Heart right ventricle (tissue), 16 donors: ENCODE measurements around the gene HEPHL1. TPM values are rescaled to one million over a fixed set of nuclear protein-coding genes. Genes with fewer than 3 reads are reported as not detected.

Experiments
- ATAC-seq, 8 donors: fragments of 200-7000 bp; cut with Tn5 transposase; one replicate each; pipeline ENCODE4 v1.9.1; 2020; ENCODE audit warnings: mild to moderate bottlenecking in 8 of 8, moderate library complexity in 8 of 8, moderate number of reproducible peaks in 1 of 8
- DNase-seq, 2 donors: peaks; one replicate each; pipeline ENCODE4 v3.0.0-alpha.2; 2020
- H3K27ac ChIP-seq, 10 donors: fragments of 200-600 bp; sonication (generic) in 2 of 10; one replicate each; pipeline versions ENCODE4 v1.5.0 to v1.8.0; 2020 to 2022; ENCODE audit warnings: mild to moderate bottlenecking in 3 of 10
- H3K27me3 ChIP-seq, 7 donors: fragments of 200-600 bp; one replicate each; pipeline ENCODE4 v1.8.0; 2021 to 2022; ENCODE audit warnings: mild to moderate bottlenecking in 2 of 7
- H3K36me3 ChIP-seq, 9 donors: fragments of 200-600 bp; sonication (generic) in 1 of 9; one replicate each; pipeline versions ENCODE4 v1.5.0 to v1.8.0; 2020 to 2022; ENCODE audit warnings: mild to moderate bottlenecking in 2 of 9
- H3K4me1 ChIP-seq, 9 donors: fragments of 200-600 bp; sonication (generic) in 1 of 9; one replicate each; pipeline versions ENCODE4 v1.5.0 to v1.8.0; 2020 to 2022; ENCODE audit warnings: mild to moderate bottlenecking in 4 of 9
- H3K4me3 ChIP-seq, 10 donors: fragments of 200-600 bp; sonication (generic) in 2 of 10; one replicate each; pipeline versions ENCODE4 v1.5.0 to v1.8.0; 2020 to 2022; ENCODE audit warnings: mild to moderate bottlenecking in 7 of 10, moderate library complexity in 2 of 10
- H3K9me3 ChIP-seq, 11 donors: fragments of 200-600 bp in 10 of 11; sonication (generic) in 2 of 11; one replicate each; pipeline versions ENCODE4 v1.5.0 to v1.8.0; 2013 to 2022; ENCODE audit warnings: mild to moderate bottlenecking in 2 of 11, control low read depth in 1 of 11, moderate library complexity in 1 of 11
- CTCF ChIP-seq, 9 donors: fragments of 200-600 bp; sonication (generic) in 2 of 9; IDR thresholded peaks; one replicate each; pipeline versions ENCODE4 v1.5.0 to v1.8.0; 2021 to 2022; ENCODE audit warnings: antibody characterized with exemption in 9 of 9, mild to moderate bottlenecking in 5 of 9, moderate library complexity in 1 of 9
- WGBS, 2 donors: extraction: QIAGEN DNeasy Blood & Tissue Kit; methylation state at CpG; one replicate each; pipeline ENCODE4 v1.1.7; 2013; ENCODE audit warnings: inconsistent platforms in 1 of 2; 5-methylcytosine and 5-hydroxymethylcytosine counted together
- intact Hi-C, 10 donors: fragments of 100-400 bp; cut with DNase I; formaldehyde crosslinking; loops; one replicate each; pipeline versions ENCODE4 v1.11.1 to v1.14.2; 2022
- polyA plus RNA-seq, 2 donors: library from polyadenylated mRNA; stranded (reverse); fragments of 200-250 nt; gene quantifications; one replicate each; pipeline ENCODE4 v1.2.3, GENCODE V29; 2013
- total RNA-seq, 10 donors: library from RNA; stranded (reverse); fragmentation: NEBNext Ultra II Directional in 3 of 10; extraction: Animal tissue kit (Norgen Biotek cat#: 25700) in 3 of 10; gene quantifications; one replicate each; pipeline versions ENCODE4 v1.2.1 to v1.2.4, GENCODE V29; 2021 to 2023
- donor health status: Arrhythmogenic right ventricular cardiomyopathy.
- donor health status: ischemic (EF 13 %, LVEDD 7.1; RV severe dilation, severe dysfunction).
- donor health status: healthy with polysubstance abuse.
- donor health status: DM: no; HTN: yes; CAD: no.
- donor health status: DM: no; HTN: no; CAD: no.
- donor health status: ischemic (EF 25% LVEDD 6.9; RV normal size, moderate dysfunction).
- donor health status: ischemic (EF 25% LVEDD 5.7; RV mildly dilated, moderate dysfunction).
- donor health status: healthy.
- donor health status: DM: yes; HTN: yes; CAD: no.
- donor health status: Ischemic cardiomyopathy.
- donor health status: ischemic (EF 35%, LVEDD 5.7; RV mildly dilated, moderate dysfunction).
- donor health status: nonischemic (EF 11% LVEDD 7.7; RV severe dilation, severe dysfunction).
- donor health status: DM: yes; HTN: yes; CAD: no.
- donor health status: PGD.
- donor health status: ischemic (EF 29% LVEDD 5.4; RV normal size, mild dysfunction).
- donor health status: nonischemic (EF 23%, LVEDD 6.1; RV moderate dilation, normal function).

HEPHL1 gene
- total and polyA plus RNA-seq, 12 donors: not detected

GRCh38 chr11:94103471-94103870 lies 82.3 kb downstream of the HEPHL1 start:
- no peaks in the 10 kb centered on the region for H3K4me1 ChIP-seq
- no peaks in the 10 kb centered on the region for H3K27me3 ChIP-seq
- no peaks in the 10 kb centered on the region for H3K36me3 ChIP-seq
- no peak overlapping the region for H3K4me3 ChIP-seq
- peaks cover 0 to 8% (median 0%) of the 10 kb centered on the region in 11 donors for H3K9me3 ChIP-seq
- no peak for ATAC-seq
- 72 to 73% methylated on average over 1 of the region's 1 CpG for WGBS, 2 donors
- H3K27ac ChIP-seq: no peak overlapping the region
- no peak for DNase-seq
- intact Hi-C loops: no loop called here
- no peak for TF ChIP-seq CTCF (IDR thresholded peaks at IDR 0.05)

- Histone ChIP-seq H3K27me3 (no peaks in the 10 kb centered on the region), H3K4me1 (no peaks in the 10 kb centered on the region), H3K27ac (no peak overlapping the region), H3K36me3 (no peaks in the 10 kb centered on the region), H3K9me3 (peaks cover 0 to 14% (median 0%) of the 10 kb centered on the region in 11 donors), H3K4me3 (no peak overlapping the region)
- intact Hi-C loops: no loop called here
- ATAC-seq: no peak
- no peak for DNase-seq
- TF ChIP-seq CTCF (IDR thresholded peaks at IDR 0.05): no peak
Observed at GRCh38 chr11:94104734-94105133, 83.6 kb downstream of the HEPHL1 start.

DNA sequence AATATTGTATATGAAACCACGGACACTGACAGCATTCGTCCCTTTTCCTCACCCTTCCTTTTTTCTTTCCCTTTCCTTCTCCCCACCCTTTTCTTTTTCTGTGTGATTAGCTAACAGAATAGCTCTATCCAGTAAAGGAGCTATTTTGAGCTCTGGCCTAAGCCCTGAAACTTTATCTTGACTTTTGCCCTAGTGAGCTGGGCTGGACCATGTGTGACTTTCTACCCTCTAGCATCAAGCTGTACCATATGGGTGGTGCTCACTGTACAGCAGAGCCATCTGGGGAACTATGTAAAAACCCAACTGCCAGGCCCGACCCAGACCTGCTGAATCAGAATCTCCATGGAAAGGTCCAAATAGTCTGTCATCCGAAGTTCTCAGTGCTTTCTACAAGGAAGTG lies 85.6 kb downstream of the HEPHL1 start:
- Histone ChIP-seq H3K4me1 (peaks cover 0 to 7% (median 0%) of the 10 kb centered on the region in 9 donors), H3K4me3 (no peak overlapping the region), H3K27me3 (no peaks in the 10 kb centered on the region), H3K9me3 (peaks cover 0 to 14% (median 0%) of the 10 kb centered on the region in 11 donors), H3K36me3 (no peaks in the 10 kb centered on the region), H3K27ac (peak overlapping the region in 9 of 10 donors; percentile 46 to 67 (median 60))
- DNase-seq: peak in 1 of 2 donors; percentile 36
- intact Hi-C loops: loop anchor here in 1 of 10 donors (2.0 kb wide), 1 partner anchor 22 kb away; the partner anchor contains the start of gene PANX1
- peak; percentile 80 to 99 (median 96) for ATAC-seq
- 76 to 91% methylated on average over 4 of the region's 4 CpGs for WGBS, 2 donors
- TF ChIP-seq CTCF (IDR thresholded peaks at IDR 0.05): no peak

DNA sequence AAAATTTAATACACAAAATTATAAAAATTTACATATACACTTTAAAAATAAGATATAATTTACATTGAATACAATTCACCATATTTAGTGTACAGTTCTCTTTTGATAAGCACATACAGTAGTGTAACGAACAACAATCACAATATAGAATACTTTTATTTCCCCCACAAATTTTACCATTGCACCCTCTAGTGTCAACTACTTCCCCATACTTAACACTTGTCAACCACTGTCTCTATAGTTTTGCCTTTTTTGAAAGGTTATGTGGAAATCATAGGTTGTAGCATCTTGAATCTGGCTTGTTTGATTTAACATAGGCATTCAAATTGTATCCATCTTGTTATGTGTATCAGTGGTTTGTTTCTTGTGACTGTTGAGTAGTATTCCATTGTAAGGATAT lies 86.2 kb downstream of the HEPHL1 start:
- intact Hi-C loops: loop anchor here in 1 of 10 donors (2.0 kb wide), 1 partner anchor 21 kb away; the partner anchor contains the start of gene PANX1
- peaks cover 0 to 14% (median 0%) of the 10 kb centered on the region in 11 donors for H3K9me3 ChIP-seq
- H3K4me1 ChIP-seq: peaks cover 0 to 14% (median 0%) of the 10 kb centered on the region in 9 donors
- no peaks in the 10 kb centered on the region for H3K27me3 ChIP-seq
- TF ChIP-seq CTCF (IDR thresholded peaks at IDR 0.05): no peak
- no peak overlapping the region for H3K4me3 ChIP-seq
- H3K36me3 ChIP-seq: no peaks in the 10 kb centered on the region
- WGBS, 2 donors: 90 to 92% methylated on average over 1 of the region's 1 CpG
- DNase-seq (no peak), ATAC-seq (no peak)
- no peak overlapping the region for H3K27ac ChIP-seq
